OCI-M1 (cell line): Measurements from ENCODE around the gene SIL1.
"Not testable (repeated sequence)": the region's sequence is repeated elsewhere in the genome, so short reads cannot be mapped to it uniquely, and the experiment has no call there.

ENCODE experiments used
- DNase-seq: peaks from one replicate; lab custom pipeline; 2025; lab: John Stamatoyannopoulos, UW

Gene SIL1

GRCh38 chr5:139105621-139106071 is 92.5 kb downstream of the SIL1 start:
- DNase-seq: no peak

GRCh38 chr5:139104577-139105276 is 93.4 kb downstream of the SIL1 start:
- DNase-seq: no peak

- DNase-seq: no peak
Measured at GRCh38 chr5:139103762-139104161, 94.4 kb downstream of the SIL1 start.

GRCh38 chr5:139100825-139101224 is 97.3 kb downstream of the SIL1 start:
- DNase-seq: no peak

- no peak for DNase-seq
Measured at GRCh38 chr5:139094154-139095131, 103.7 kb downstream of the SIL1 start.

- DNase-seq: no peak
Measured at GRCh38 chr5:139092741-139093343, 105.3 kb downstream of the SIL1 start.

- DNase-seq: peak; percentile 49
Measured at GRCh38 chr5:139091439-139092156, 106.6 kb downstream of the SIL1 start.

GRCh38 chr5:139090581-139090980 is 107.6 kb downstream of the SIL1 start:
- no peak for DNase-seq

GRCh38 chr5:139088024-139088423 is 110.1 kb downstream of the SIL1 start:
- no peak for DNase-seq

GRCh38 chr5:139082813-139083498 is 115.2 kb downstream of the SIL1 start:
- DNase-seq: no peak

- peak; percentile 14 for DNase-seq
Measured at GRCh38 chr5:139079991-139080610, 118.1 kb downstream of the SIL1 start.

- no peak for DNase-seq
Measured at GRCh38 chr5:139079225-139079990, 118.8 kb downstream of the SIL1 start.

- DNase-seq: no peak
Measured at GRCh38 chr5:139078345-139078744, 119.8 kb downstream of the SIL1 start.

GRCh38 chr5:139077899-139078298 is 120.3 kb downstream of the SIL1 start:
- DNase-seq: peak; percentile 35

GRCh38 chr5:139076111-139076510 is 122.1 kb downstream of the SIL1 start:
- DNase-seq: no peak

GRCh38 chr5:139075066-139076050 is 122.8 kb downstream of the SIL1 start:
- peak; percentile 40 for DNase-seq

- DNase-seq: not testable (repeated sequence)
Measured at GRCh38 chr5:139073956-139074355, 124.2 kb downstream of the SIL1 start.

- no peak for DNase-seq
Measured at GRCh38 chr5:139068494-139069151, 129.5 kb downstream of the SIL1 start.
